ENCODE data around the gene PCCB.
"Not testable (repeated sequence)": the region's sequence is repeated elsewhere in the genome, so short reads cannot be mapped to it uniquely, and the experiment has no call there.

Gene PCCB

DNA sequence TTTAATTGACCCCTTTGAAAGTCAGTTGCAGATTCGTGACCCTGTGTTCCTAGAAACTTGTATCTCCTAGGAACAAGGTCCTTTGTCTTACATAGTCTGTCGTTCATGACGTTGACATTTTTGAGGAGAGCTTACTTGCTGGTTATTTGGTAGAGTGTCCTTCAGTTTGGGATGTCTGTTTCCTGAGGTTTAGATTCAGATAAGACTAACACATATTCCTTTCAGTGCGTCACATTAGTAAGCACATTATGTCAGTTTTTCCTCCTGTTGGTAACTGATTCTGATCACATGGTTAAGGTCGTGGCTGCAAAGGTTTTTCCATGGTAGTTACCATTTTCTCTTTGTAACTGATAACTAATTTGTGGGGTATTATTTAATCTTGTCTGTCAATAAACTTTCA lies 80.8 kb downstream of the PCCB start:
- DNase-seq, result no peak

DNA sequence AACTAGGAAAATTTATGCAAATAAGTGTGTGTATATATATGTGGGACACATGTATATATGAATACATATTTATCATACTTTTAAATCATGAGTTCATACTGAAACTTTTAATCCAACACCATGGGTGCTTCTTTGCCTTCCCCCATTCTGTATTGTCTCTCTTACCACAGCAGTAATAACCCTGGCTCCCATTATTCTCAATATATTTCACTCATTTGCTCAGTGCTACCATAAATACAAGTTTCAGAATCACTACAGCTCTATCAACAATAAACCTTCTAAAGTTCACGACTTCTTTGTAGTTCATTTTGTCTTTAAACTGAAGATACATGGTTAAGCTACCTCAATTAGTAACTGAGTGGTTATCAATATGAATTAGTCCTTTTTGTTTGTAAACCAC lies 82.2 kb downstream of the PCCB start:
- no peak for DNase-seq

DNA sequence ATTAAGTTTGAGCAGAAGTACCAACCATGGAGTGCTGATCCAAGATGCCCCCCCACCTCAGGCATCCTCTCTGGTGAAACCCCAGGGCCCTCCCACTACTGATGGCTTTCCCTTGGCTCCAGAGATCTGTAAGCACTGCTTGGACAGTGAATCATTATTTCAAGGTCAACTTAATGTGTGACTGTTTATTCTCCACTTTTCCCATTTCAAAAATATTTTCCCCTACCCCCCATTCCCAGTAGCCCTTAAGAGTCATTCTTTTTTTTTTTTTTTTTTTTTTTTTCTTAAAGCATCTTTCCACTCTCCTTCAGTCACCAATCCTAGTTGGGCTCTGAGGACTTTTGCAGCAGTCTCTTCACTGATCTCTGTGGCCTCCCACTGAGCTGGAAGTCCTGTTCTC lies 82.6 kb downstream of the PCCB start:
- DNase-seq, result no peak

DNA sequence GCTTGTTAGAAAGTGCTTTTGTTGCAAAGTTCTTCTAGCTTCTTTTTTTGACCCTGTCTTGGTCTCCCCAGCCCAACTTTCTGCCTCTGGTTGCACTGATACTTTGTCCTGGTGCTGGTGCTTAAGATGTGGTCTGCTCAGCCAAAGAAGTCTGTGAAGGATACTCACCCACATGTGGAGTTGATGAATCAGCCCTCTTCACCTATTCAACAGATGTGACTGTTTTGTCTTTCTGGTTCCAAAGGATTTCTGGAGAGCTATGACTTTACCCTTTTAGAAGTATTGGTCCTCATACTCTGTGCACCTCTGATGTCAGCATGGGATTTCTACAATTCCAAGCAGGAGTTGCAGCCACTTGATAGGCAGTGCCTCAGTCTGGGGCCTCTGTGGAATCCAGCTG lies 84.1 kb downstream of the PCCB start:
- no peak for DNase-seq

DNA sequence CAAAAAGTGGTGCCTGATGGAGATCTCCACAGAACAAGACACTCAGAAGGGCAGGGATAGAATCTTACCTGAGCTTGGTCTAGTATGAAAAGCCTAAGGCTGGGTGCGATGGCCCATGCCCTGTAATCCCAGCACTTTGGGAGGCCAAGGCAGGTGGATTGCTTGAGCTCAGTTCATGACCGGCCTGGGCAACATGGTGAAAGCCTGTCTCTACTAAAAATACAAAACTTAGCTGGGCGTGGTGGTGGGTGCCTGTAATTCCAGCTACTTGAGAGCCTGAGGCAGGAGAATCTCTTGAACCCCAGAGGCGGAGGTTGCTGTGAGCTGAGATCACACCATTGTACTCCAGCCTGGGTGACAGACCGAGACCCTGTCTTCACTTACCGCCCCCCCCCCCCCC lies 84.6 kb downstream of the PCCB start:
- DNase-seq, result not testable (repeated sequence)

DNA sequence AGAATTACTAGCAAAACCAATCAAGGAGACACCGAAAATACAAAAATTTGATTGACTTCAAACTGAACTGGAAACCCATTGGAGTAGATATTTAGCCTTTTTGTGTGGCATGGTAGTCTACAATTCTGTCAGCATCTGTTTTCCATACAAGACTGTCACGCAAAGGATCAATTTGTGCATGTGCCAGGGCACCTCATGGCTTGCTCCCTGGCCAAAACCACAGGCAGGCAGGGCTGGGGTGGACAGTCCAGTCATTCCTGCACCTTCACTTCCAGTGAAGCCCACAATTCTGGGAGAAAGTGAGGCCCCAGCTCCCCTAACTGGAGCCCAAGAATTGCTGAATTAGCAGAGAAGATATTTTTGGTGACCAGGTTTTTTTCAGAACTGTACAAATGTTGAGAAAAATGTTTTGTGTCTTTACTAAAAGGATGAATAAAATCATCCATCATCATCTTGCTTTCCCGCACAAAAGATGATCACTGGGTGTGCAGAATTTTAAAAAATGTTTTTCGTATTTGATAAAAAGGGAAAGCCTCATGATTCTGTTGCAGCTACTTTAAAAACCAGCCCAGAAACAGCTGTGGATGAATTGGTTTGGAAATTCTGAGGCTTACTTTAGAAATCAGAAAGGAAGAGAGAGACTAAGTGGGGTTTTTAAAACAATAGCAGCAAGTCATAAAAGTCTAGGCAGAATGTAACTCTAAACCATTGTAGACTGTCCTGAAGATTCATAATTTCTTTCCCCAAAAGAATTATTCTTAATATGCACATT lies 86.4 kb downstream of the PCCB start:
- DNase-seq, result no peak

DNA sequence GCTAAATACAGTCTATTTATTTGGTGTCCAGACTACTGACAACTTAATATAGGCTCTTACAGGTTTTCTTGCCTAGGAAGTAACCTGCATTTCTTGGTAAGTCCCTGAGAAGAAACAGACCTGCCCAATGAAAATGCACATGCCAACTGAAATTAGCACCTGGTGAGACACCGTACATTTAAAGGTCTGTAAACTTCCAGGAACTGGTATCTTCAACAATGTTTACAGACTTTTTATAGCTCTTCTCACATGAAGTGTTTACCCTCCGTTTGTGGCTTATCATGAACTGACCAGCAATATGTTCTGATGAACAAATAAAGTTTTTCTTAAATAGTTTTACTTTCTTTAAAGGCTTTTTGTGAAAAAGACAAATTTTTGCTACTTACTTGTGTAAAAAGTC lies 93.3 kb downstream of the PCCB start:
- DNase-seq, result no peak

DNA sequence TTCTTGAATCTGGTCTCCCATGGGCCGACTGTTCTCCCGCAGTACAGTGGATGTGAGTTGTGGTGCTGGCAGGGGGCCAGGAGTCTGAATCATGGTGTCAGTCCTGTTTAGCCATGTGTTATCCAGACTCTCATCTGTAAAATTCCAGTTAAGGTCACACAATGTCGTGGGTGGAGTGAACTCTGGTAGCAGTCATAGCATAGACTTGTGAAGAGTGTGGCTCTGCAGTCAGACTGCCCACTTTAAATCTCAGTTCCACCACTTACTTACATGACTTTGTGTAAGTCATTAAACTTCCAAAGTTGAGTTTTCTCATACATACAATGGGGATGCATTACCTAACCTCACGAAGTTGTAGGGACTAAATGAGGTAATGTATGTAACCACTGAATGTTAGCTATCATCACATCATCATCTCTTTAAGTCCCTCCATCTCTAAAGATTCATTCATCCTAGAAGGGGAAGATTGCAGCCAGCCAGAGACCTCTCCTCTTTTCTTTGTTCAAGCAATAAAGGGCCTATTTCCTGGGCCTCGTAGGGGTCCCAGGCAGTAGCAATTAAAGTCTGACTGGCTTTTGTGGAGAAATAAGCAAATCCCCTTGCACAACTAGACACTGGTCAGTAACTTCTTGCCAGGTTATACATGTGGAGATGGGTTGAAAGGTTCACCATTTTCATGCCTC lies 93.9 kb downstream of the PCCB start:
- no peak for DNase-seq

DNA sequence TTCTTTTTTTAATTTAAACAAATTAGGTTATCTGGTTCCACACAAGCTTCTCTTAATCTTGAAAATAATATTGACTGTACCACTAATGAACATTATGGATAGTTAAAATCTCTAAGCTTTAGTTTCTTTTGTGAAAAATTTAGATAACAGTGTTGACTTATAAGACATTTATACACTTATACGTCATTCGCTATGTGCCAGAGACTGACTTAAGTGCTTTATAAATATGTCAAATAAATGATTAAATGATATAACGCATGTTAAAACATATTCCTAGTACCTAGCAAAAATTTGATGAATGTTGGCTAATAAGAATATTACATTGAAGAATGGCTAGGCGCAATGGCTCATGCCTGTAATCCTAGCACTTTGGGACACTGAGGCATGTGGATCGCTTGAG lies 96.3 kb downstream of the PCCB start:
- no peak for DNase-seq

DNA sequence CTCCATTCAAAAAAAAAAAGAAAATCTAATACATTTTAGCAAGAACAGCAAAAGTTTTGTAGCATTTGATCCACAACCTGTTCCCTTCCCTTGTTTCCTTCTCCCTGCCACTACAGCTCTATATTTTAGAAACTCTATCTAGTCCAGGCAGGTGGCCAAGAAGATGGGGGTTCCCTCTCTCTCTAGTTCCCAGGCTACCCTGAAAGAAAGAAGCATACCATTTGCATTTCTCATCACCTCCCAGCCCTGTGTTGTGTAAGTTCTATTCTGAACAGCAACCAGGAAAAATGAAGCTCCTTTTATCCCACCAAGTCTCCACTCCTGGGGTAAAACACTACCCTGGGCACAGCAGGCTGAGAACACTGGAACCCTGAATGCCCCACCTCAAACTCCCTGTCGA lies 100.0 kb downstream of the PCCB start:
- DNase-seq, result no peak

DNA sequence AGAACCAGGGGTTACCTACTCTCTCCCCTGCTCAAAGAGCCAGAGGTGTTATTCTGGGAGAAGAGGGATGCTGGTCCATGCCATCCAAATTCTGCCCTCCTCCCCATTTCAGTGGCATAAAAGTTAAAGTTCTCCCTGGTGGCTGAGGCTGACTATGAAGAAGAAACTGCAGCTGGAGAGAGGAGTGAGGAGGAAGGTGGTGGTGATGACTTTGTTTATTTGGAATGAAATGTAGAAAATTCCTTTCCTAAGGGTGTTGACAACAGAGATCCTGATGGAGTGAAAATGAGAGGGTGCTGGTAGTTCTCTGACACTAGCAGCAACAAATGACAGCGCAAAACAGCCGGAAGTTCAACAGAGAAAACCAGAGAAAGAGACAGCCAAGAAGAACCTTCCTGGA lies 100.4 kb downstream of the PCCB start:
- DNase-seq, result no peak

DNA sequence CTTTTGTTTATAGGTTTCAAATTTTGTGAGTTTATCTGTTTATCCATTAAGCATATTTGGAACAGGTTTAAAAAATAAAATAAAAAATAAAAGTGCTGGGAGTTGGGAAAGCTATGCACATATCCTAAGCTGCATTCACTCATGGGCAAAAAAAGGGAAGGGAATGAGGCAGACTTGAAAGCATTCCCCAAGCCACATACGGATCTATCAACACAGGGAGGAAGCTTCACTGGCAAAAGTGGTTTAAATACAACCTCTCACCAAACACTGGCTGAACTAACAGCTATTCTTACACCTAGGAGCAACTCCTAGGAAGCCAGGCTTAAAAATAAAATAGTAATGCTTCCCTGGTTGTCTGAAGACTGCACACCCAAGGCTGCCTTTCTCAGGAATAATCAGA lies 101.2 kb downstream of the PCCB start:
- DNase-seq, result no peak

DNA sequence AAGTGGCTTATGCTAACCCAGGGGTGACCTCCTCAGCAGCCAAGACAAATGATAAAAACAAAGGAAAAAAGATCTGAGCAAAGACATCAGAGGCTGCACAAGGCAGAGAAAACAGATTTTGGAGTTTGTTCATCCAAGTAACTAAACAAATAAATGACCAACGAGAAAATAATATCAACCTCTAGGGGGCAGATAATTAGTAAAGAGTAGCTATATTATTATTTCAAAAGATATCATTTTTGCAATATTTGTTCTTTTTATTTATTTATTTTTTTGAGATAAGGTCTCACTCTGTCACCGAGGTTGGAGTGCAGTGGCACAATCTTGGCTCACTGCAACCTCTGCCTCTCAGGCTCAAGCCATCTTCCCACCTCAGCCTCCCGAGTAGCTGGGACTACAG lies 101.8 kb downstream of the PCCB start:
- DNase-seq, result no peak

DNA sequence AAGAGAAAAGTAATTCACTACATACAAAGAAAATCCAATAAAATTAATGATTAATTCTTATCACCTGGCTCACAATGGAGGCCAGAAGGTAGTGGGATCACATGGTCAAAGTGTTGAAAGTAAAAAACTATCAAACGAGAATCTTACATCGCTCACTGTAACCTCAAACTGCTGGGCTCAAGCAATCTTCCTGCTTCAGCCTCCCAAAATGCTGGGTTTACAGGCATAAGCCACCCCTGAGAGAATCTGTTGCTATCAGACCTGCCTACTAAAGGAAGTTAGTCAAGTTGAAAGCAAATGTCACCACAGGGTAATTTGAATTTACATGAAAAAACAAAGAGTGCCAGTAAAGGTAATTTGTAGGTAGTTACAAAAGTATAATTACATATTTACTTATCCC lies 103.3 kb downstream of the PCCB start:
- DNase-seq, result no peak

DNA sequence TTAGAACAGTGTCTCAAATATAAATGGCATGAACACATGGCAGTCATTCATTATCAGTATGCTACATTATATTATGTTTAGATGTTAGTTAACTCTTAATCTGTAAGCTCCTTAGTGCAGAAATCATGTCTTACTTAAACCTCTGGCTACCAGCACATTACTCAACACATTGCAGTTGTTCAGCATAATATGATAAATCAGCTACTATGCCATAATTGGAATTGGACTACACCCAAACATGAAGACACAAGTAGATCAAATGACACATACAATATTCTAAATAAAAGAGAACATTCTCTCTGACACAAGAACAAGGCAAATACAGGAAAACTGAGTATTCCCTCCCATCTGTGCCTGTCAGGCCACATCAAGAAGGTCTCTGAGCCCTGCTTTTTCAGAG lies 116.1 kb downstream of the PCCB start:
- DNase-seq, result no peak

DNA sequence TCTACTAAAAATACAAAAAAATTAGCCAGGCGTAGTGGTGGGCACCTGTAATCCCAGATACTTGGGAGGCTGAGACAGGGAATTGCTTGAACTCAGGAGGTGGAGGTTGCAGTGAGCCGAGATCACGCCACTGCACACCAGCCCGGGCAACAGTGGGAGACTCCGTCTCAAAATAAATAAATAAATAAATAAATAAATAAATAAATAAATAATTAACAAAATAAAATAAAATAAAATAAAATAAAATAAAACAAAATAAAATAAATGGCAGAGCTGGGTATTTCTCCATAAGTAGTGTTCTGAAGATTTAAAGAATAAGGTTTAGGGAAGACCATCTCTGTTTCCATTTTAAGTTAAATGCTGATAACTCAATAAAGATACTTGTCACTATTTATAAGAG lies 125.7 kb downstream of the PCCB start:
- not testable (repeated sequence) for DNase-seq

DNA sequence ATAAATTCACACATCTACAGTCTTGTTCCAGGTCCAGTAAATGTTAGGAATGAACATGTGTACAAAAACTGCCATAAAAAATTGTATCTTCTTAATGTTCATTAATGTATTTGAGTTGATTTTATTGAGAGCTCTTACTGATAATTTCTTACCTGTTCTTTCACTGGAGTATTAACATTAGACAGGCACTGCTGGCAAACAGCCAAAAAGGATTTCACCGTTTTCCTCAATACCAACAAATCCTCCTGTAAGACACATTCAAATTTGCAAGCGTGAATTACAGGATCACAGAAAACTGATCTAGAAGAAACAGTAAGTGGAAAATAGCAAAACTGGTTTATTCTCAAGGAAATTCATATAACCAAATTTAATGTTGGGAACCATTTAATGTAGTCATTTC lies 127.4 kb downstream of the PCCB start:
- DNase-seq, result no peak

DNA sequence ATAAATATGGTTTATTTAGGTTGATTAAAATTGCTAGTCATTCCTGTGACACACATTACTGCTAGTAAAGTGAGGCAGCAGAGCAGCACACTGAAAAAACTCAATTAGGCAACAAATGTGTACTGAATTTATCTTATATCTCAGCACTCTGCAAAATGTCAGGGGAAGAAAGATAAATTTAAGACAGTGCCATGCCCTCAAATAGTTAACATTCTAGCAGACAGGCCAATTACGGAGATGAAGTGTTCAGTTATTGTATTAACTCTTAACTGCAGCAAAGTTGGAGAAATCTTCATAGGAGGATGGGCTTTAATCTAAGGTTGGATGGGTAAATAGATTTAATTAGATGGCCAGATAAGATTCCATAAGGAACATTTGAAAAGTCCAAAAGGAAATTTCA lies 127.9 kb downstream of the PCCB start:
- DNase-seq, result no peak
